HG02938 (cell line): ENCODE data around the gene CRLF3.
"Not testable (repeated sequence)": the region's sequence is repeated elsewhere in the genome, so short reads cannot be mapped to it uniquely, and the experiment has no call there.

Experiments used
- ATAC-seq: cut with Tn5 transposase; IDR thresholded peaks from one replicate; pipeline ENCODE4 v1.9.1; 2021; ENCODE audit warnings: mild to moderate bottlenecking, moderate library complexity; ENCODE audit not compliant: unreplicated experiment

The CRLF3 gene

GRCh38 chr17:30747621-30748020 lies 76.9 kb downstream of the CRLF3 start:
- not testable (repeated sequence) for ATAC-seq

- ATAC-seq: not testable (repeated sequence)
Measured at GRCh38 chr17:30742669-30743068, 81.8 kb downstream of the CRLF3 start.

GRCh38 chr17:30736371-30736770 lies 88.1 kb downstream of the CRLF3 start:
- ATAC-seq: not testable (repeated sequence)

- not testable (repeated sequence) for ATAC-seq
Measured at GRCh38 chr17:30735644-30736043, 88.8 kb downstream of the CRLF3 start.

- ATAC-seq: not testable (repeated sequence)
Measured at GRCh38 chr17:30735206-30735605, 89.3 kb downstream of the CRLF3 start.

- not testable (repeated sequence) for ATAC-seq
Measured at GRCh38 chr17:30734153-30734552, 90.3 kb downstream of the CRLF3 start.
